SIG-M5 treated with dmso at 0.1 percent for 504 hours (cell line): ENCODE data around the gene CASR.

Experiments used
- DNase-seq: peaks from one replicate; lab custom pipeline; 2025; ENCODE audit not compliant: unreplicated experiment; lab: John Stamatoyannopoulos, UW

The CASR gene

GRCh38 chr3:122255757-122256439, 72.4 kb downstream of the CASR start:
- no peak for DNase-seq

- no peak for DNase-seq
Observed at GRCh38 chr3:122257644-122258364, 74.3 kb downstream of the CASR start.

DNA sequence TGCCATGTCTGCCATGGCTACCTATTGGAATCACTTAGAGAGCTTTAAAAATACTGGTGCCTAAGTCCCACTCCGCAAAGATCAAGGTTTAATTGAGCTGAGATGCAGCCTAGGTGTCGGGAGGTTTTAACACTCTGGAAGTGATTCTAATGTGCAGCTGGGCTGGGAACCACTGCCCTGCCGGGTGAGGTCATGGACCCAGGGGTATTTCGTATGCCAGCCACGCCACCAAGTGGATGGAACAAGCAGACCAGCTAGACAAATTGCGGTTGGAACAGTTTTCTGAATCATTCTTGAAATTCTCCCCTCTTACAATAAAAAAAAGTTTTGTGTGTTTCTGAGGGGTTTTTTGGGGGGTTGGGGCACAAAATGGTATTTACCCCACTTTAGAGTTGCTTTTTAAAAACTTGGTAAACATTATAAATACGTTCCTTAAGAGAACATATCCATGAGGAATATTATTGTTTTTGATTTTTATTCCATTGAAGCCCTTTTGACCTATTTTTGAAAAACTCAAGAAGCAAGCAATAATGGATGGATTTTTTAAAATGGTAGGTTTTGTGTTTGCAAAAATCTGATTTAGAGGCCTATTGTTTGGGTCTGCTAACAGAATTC, 75.4 kb downstream of the CASR start:
- DNase-seq = peak; percentile 74

GRCh38 chr3:122260206-122260605, 76.7 kb downstream of the CASR start:
- no peak for DNase-seq

GRCh38 chr3:122263058-122263457, 79.6 kb downstream of the CASR start:
- no peak for DNase-seq

GRCh38 chr3:122263974-122264588, 80.6 kb downstream of the CASR start:
- no peak for DNase-seq

DNA sequence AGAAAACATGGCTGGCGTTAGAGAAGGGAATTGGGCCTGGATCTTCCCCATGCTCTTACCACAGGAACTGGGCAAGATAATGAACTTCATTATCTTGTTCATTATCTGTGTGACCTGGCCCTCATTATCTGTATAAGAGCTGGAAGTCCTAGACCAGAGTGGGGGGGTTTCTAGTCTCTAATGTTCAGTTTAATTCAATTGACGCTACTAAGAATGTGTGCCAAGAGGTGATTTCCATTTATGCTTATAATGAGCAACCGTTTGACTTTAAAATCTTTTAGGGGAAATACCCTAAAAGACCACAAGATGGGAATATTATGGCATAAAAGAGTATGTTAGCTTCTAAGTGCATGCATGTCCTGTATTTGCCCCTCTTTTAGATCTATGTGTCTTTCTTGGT, 82.5 kb downstream of the CASR start:
- DNase-seq = peak; percentile 59

- DNase-seq = no peak
Observed at GRCh38 chr3:122268257-122269024, 85.0 kb downstream of the CASR start.

DNA sequence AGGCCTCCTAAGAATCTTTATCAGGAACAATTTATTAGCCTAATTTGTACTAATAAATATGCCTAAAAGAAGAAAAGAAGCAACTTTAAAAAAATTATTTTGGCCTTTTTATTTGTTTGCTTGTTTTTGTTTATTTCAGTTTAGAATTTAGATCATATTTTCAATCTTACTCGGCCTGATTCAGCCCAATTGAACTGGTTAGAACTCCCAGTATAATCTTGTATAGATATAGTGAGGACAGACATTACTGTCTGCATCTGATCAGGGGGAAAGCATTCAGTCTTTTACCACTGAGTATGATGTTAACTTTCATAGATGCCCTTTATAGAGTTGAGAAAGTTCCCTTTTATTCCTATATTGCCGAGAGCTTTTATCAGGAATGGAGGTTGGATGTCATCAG, 85.6 kb downstream of the CASR start:
- DNase-seq = no peak

DNA sequence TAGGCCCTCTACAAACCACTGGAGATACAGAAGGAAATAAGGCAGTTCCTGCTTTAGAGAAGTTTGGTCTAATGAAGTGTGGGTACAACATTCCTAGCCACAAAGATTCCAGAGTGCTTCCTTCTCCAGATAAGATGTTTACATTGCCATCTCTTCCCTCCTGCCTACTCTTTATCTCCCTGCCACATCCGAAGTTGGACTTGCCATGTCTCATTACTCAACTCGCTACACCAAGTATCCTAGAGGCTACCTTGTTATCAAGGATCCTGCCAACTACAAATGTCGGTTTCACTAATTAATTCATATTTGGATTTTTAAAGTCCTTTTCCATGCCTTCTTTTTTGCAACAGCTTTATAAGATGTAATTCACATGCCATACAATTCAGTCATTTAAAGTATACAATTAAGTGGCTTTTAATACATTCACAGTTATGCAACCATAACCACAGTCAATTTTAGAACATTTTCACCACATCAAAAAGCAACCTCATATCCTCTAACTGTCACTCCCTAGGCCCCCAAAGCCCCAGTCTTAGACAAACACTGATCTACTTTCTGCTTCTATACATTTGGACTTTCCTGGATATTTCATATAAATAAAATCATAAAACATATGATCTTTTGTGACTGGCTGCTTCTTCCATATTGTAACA, 87.9 kb downstream of the CASR start:
- peak; percentile 93 for DNase-seq

DNA sequence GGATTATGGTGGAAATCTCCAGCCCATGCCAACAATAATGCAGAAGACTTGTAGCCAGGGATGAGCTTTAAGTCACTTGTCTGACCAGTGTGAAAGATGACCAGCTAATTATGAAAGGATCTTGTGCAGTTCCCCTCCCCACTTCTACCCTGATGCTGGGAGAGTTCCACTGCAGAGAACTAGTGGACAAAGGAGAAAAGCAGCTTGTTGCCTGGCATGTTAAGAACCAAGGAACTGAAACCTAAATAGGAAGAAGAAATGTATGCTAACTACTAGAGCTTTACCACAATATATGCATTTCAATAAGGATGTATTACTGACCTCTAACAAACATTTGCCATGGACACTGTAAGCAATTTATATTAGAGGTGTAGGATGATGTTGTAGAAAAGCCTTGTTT, 89.4 kb downstream of the CASR start:
- DNase-seq = peak; percentile 85

DNA sequence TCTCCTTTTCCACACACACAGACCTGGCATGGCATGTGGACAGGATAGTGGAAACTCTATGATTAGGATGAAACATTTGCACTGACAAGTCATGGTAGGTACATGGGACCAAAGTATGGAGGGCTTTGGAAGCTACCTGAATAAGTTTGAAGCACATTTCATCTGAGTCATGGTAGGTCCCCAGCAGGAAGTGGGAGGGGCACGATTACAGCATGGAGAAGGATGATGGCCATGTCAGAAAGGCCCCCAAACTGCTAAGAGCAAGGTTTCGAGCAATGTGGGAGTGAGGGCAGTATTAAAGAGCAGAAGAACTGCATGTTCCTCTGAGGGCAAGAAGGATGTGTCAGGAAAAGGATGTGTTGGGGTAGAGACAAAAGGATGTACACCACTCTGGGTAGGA, 90.0 kb downstream of the CASR start:
- DNase-seq = no peak

DNA sequence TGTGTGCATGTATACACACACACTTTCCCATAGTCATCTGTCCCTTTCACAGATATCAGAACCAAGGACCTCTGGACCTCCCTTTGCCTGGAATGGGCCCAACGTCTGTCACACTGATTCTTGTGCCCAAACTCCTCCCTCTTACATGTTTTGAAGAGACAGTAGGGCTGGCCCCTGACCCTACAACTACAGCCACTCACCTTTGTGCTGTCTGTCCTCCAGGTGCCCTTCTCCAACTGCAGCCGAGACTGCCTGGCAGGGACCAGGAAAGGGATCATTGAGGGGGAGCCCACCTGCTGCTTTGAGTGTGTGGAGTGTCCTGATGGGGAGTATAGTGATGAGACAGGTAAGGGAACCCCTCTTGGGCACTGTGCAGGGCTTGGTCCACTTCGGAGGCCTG, 98.4 kb downstream of the CASR start:
- DNase-seq = no peak

DNA sequence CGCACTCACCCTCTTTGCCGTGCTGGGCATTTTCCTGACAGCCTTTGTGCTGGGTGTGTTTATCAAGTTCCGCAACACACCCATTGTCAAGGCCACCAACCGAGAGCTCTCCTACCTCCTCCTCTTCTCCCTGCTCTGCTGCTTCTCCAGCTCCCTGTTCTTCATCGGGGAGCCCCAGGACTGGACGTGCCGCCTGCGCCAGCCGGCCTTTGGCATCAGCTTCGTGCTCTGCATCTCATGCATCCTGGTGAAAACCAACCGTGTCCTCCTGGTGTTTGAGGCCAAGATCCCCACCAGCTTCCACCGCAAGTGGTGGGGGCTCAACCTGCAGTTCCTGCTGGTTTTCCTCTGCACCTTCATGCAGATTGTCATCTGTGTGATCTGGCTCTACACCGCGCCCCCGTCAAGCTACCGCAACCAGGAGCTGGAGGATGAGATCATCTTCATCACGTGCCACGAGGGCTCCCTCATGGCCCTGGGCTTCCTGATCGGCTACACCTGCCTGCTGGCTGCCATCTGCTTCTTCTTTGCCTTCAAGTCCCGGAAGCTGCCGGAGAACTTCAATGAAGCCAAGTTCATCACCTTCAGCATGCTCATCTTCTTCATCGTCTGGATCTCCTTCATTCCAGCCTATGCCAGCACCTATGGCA, 100.5 kb downstream of the CASR start:
- DNase-seq = no peak

GRCh38 chr3:122284486-122284885, 101.0 kb downstream of the CASR start:
- no peak for DNase-seq

- no peak for DNase-seq
Observed at GRCh38 chr3:122294359-122294758, 110.9 kb downstream of the CASR start.

DNA sequence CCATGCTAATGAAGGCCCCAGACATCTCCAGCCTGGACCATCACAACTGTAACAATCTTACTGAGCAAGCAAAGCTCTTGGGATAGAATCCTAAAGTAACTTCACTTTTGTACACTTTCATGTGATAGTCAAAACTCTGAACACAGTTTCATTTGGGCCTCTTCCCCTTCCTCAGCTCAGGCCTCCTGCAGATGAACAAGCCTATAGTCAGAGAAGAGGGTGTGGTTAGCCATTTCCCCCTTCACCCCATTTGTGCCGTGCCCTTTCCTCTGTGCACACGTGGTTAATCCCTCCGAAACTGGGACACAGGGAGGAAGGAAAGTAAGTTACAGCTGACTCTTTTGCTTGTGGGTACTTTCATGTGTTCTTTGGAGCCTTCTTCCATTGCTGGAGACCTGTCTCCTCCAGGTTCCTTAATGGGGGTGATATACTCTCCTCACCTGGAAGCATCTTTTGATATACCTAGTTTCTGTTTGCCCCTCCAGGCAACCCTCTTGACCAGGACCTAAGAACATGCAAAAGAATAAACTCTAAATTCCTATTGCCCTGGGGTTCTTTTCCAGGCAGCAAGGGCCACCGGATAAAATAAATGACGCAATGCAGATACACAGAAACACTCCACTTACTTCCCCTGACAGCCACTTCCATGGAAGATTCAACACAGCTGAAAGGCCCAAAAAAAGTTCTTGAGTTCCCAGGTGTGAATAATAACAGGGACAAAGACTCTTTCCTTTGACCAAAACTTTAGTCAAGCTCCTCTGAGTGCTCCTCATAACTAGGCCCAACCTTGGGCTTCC, 112.0 kb downstream of the CASR start:
- peak; percentile 95 for DNase-seq

DNA sequence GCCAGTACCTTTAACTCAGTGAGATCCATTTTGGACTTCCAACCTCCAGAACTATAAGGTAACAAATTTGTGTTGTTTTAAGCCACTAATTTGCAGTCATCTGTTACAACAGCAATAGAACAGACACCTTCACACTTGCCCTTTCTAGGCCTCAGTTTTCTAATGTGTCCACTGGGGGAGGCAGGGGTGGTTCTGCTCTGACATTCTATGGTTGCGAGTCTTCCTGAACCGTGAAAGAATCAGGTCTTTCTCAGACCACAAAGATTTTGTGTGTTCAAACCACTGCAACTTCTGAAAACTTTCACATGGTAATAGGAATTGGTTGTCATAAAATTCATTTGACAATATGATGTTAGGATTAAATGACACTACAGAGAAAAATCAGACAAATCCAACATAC, 114.8 kb downstream of the CASR start:
- no peak for DNase-seq

DNA sequence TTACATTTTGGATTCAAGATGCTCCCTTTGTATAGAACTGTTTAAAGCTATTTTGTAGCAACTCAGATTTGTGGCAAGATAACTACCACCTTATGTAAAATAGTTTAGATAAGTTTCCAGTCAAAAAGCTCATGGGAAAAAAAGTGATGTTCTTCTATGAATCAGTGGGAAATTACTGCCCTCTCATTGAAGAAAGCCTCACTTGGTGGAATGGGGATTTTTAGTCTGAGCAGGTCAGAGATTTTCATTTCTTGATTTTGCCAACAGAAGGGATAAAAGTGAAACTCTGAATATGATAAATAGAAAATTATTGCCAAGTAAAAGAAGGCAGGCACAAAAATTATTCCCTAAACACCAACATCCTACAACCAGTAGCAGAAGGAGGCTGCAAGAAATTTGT, 115.7 kb downstream of the CASR start:
- no peak for DNase-seq
